Body of pancreas (tissue), 4 donors: ENCODE measurements around the gene GCFC2.

Experiments used
- POLR2A ChIP-seq, 3 donors: fragments of 450-650 bp; IDR thresholded peaks; one replicate each; pipeline ENCODE4 v1.6.1; 2016; ENCODE audit warnings: antibody characterized with exemption in 3 of 3, mild to moderate bottlenecking in 2 of 3
- TF ChIP-seq, protein P1 (sequence below), 7 experiments: fragments of 450-650 bp in 4 of 7; fragments of 200-600 bp in 3 of 7; sonication (generic) in 3 of 7; IDR thresholded peaks; one replicate each; pipeline ENCODE4 v1.5.1; 2016 to 2019; ENCODE audit warnings: antibody characterized with exemption in 7 of 7

DNA sequence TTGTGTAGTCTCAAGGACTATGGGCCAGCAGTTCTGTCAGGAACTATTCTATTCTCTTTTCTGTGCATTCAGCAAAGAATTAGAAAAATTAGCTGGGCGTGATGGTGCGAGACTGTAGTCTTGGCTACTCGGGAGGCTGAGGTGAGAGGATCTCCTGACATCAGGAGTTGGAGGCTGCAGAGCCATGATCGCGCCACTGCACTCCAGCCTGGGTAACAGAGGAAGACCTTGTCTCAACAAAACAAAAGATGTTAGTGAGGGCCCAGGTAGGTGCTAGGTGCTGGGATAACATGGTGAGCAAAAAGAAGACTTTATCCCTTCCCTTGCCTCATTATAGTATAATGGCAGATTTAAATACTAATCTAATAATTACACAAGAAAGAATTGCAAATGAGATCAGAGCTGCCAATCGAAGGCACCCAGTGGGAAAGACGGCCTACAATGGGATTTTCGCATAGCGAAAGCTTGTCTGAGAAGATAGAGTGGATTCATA, 64.6 kb downstream of the GCFC2 start:
- TF ChIP-seq, protein P1, sequence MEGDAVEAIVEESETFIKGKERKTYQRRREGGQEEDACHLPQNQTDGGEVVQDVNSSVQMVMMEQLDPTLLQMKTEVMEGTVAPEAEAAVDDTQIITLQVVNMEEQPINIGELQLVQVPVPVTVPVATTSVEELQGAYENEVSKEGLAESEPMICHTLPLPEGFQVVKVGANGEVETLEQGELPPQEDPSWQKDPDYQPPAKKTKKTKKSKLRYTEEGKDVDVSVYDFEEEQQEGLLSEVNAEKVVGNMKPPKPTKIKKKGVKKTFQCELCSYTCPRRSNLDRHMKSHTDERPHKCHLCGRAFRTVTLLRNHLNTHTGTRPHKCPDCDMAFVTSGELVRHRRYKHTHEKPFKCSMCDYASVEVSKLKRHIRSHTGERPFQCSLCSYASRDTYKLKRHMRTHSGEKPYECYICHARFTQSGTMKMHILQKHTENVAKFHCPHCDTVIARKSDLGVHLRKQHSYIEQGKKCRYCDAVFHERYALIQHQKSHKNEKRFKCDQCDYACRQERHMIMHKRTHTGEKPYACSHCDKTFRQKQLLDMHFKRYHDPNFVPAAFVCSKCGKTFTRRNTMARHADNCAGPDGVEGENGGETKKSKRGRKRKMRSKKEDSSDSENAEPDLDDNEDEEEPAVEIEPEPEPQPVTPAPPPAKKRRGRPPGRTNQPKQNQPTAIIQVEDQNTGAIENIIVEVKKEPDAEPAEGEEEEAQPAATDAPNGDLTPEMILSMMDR (IDR thresholded peaks at IDR 0.05), result no peak
- no peak for TF ChIP-seq POLR2A (IDR thresholded peaks at IDR 0.05)
